GM23248 (cell line): ENCODE data around the gene RBM5. TPM values are rescaled to one million over a fixed set of nuclear protein-coding genes. Genes with fewer than 3 reads are reported as not detected.
A peak's percentile ranks its signal among the peaks of the same experiment; 100 is the strongest.

Experiments
- DNase-seq: peaks from one replicate; pipeline ENCODE4 v3.0.0-alpha.2; 2015
- H2AFZ ChIP-seq: fragments of 200-600 bp; sonication (generic); 2 replicates; pipeline ENCODE4 v1.6.1; 2016; ENCODE audit warnings: antibody characterized with exemption
- H3F3A ChIP-seq: fragments of 200-600 bp; sonication (generic); 2 replicates; pipeline ENCODE4 v1.6.1; 2016; ENCODE audit warnings: mild to moderate bottlenecking, antibody characterized with exemption, mixed run types; ENCODE audit not compliant: insufficient read depth
- H3K27ac ChIP-seq: fragments of 200-600 bp; sonication (generic); 2 replicates; pipeline ENCODE4 v1.5.1; 2016; ENCODE audit warnings: mild to moderate bottlenecking
- H3K27me3 ChIP-seq: fragments of 200-600 bp; sonication (generic); replicated peaks from 2 replicates; pipeline ENCODE4 v1.6.1; 2016; ENCODE audit warnings: mild to moderate bottlenecking; ENCODE audit not compliant: insufficient read depth
- H3K36me3 ChIP-seq: fragments of 200-600 bp; sonication (generic); 2 replicates; pipeline ENCODE4 v1.6.1; 2016; ENCODE audit warnings: low read depth, mild to moderate bottlenecking
- H3K4me1 ChIP-seq: fragments of 200-600 bp; sonication (generic); 2 replicates; pipeline ENCODE4 v1.6.1; 2016; ENCODE audit warnings: mild to moderate bottlenecking; ENCODE audit not compliant: insufficient read depth
- H3K4me2 ChIP-seq: fragments of 200-600 bp; sonication (generic); one replicate; pipeline ENCODE4 v1.6.1; 2016; ENCODE audit warnings: mild to moderate bottlenecking; ENCODE audit not compliant: unreplicated experiment
- H3K4me3 ChIP-seq: fragments of 200-600 bp; sonication (generic); 2 replicates; pipeline ENCODE4 v1.5.1; 2016; ENCODE audit warnings: mild to moderate bottlenecking
- H3K79me2 ChIP-seq: fragments of 200-600 bp; sonication (generic); 2 replicates; pipeline ENCODE4 v1.6.1; 2016; ENCODE audit warnings: mild to moderate bottlenecking; ENCODE audit not compliant: insufficient read depth
- H3K9ac ChIP-seq: fragments of 200-600 bp; sonication (generic); 2 replicates; pipeline ENCODE4 v1.6.1; 2016; ENCODE audit warnings: mild to moderate bottlenecking
- H3K9me2 ChIP-seq: fragments of 200-600 bp; sonication (generic); 2 replicates; pipeline ENCODE4 v1.6.1; 2016; ENCODE audit warnings: mixed run types, mild to moderate bottlenecking, moderate library complexity; ENCODE audit not compliant: insufficient read depth
- H3K9me3 ChIP-seq: fragments of 200-600 bp; sonication (generic); one replicate; pipeline ENCODE4 v1.6.1; 2017; ENCODE audit warnings: low read depth
- H4K20me1 ChIP-seq: fragments of 200-600 bp; sonication (generic); 2 replicates; pipeline ENCODE4 v1.6.0; 2016; ENCODE audit not compliant: insufficient read depth
- EZH2 ChIP-seq: fragments of 200-600 bp; sonication (generic); IDR thresholded peaks from 2 replicates; pipeline ENCODE4 v1.6.1; 2018; ENCODE audit warnings: antibody characterized with exemption, mild to moderate bottlenecking; ENCODE audit not compliant: insufficient read depth, poor library complexity, severe bottlenecking
- EZH2phosphoT487 ChIP-seq: fragments of 200-600 bp; sonication (generic); IDR thresholded peaks from 2 replicates; pipeline ENCODE4 v1.6.1; 2018; ENCODE audit warnings: antibody characterized with exemption, moderate library complexity, mild to moderate bottlenecking, low read depth; ENCODE audit not compliant: insufficient read depth
- WGBS, 2 experiments: methylation state at CpG; one replicate each; pipeline ENCODE4 v1.1.6; 2015 to 2017; ENCODE audit warnings: low lambda C conversion rate in 2 of 2, low coverage in 1 of 2; ENCODE audit errors: missing lambda C conversion rate in 2 of 2; 5-methylcytosine and 5-hydroxymethylcytosine counted together
- in situ Hi-C: fragments of 300-500 bp; cut with MboI; formaldehyde crosslinking; loops from 2 replicates; pipeline ENCODE4 v1.15.0; 2020
- polyA plus RNA-seq: library from polyadenylated mRNA; unstranded; fragments of >200 nt; fragmentation: Nextera tagmentation; extraction: Ambion mirVana; gene quantifications from 2 replicates; pipeline ENCODE4 v1.2.1, GENCODE V29; 2016
- total RNA-seq: library from RNA; depleted of rRNA; stranded (reverse); fragments of >200 nt; shearing (Covaris generic); gene quantifications from 2 replicates; pipeline ENCODE4 v1.2.3, GENCODE V29; 2014

Gene RBM5
- total and polyA plus RNA-seq, 2 experiments from 2014 or later = 55.0 to 86.1 TPM

DNA sequence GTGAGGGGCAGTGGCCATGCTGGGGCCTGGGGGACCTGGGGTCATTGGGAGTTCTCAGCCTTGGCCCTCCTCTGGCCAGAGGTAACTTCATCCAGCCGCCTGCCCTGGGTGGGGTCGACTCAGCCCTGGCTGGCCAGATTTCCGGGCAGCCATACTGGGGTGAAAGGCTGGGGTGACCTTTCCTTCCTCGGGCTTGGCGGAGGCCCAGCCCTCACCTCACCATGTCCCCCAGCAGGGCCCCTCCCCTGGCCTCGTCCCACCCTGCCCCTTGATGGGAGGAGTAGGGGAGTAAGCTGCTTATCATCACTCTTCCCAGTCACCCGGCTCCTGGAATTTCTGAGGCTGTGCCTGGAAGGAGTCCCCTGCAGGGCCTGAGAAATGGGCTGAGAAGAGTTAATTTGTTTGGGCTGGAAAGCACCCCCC is 71.9 kb downstream of the RBM5 start:
- TF ChIP-seq EZH2phosphoT487 = no peak
- TF ChIP-seq EZH2 = no peak
- Histone ChIP-seq H3K9me2 (no peaks in the 10 kb centered on the region), H3K4me2 (no peak overlapping the region), H2AFZ (no peak overlapping the region), H4K20me1 (no peaks in the 10 kb centered on the region), H3K9me3 (no peaks in the 10 kb centered on the region), H3K9ac (no peak overlapping the region), H3F3A (peaks cover 6% of the 10 kb centered on the region; the same call in 1 of the 2 replicates), H3K36me3 (no peaks in the 10 kb centered on the region), H3K4me1 (peaks cover 21% of the 10 kb centered on the region), H3K4me3 (no peak overlapping the region), H3K27ac (no peak overlapping the region), H3K79me2 (no peaks in the 10 kb centered on the region), H3K27me3 (peaks cover 7% of the 10 kb centered on the region; the same call in 1 of the 2 replicates)
- in situ Hi-C loops = no loop called here
- WGBS, 2 experiments = 64 to 79% methylated on average over 3 to 7 of the region's 7 CpGs
- no peak for DNase-seq

- no peaks in the 10 kb centered on the region for H3K79me2 ChIP-seq
- 80 to 82% methylated on average over 13 of the region's 13 CpGs for WGBS, 2 experiments
- H3K9me3 ChIP-seq = no peaks in the 10 kb centered on the region
These were observed 72.6 kb downstream of the RBM5 start for GRCh38 chr3:50161320-50161719.

DNA sequence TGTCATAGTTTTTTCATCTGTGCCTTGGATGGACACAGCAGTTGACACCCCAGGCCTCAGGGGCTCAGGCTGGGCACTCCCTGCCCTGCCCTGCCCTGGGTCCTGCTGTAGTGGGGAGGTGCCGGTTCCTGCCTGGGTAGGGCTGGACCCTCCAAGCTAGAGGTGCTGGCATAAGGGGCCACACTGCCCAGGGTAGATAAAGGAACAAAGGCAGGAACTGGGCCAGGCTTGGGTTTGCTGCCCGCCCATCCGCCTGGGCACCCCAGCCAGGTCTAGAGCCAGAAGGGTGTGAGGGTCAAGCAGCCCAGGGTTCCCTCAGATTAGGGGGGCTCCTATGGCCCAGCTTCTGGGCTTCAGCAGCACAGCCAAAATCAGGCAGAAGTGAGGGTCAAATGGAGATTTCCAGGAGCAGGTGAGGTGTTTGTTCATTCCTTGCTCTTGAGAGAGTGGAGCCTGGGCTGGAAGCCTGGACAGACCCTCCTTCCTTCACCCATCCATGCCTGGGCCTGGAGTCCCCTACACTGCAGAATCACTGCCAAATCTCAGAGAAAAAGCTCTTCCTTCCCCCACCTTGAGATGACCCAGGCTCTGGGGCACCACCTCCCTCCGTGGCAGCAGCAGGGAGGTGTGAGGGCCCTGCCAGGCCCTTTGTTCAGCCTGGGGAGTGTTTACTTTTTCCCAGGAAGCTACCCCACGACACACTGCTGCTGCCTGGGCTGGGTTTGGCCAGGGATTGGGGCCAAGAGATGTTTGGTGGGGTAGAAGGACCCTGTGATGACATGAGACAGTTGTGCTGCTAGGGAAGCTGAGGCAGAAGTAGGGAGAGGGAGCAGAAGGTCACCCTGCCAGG is 73.5 kb downstream of the RBM5 start:
- H4K20me1 ChIP-seq = no peaks in the 10 kb centered on the region
- no peaks in the 10 kb centered on the region for H3K79me2 ChIP-seq

More at GRCh38 chr3:50161320-50161719, 72.6 kb downstream of the RBM5 start:
- peak; percentile 32 for DNase-seq
- no peak overlapping the region for H3K4me3 ChIP-seq
- peaks cover 6% of the 10 kb centered on the region; the same call in 1 of the 2 replicates for H3F3A ChIP-seq
- H3K4me1 ChIP-seq = peaks cover 28% of the 10 kb centered on the region
- no peak overlapping the region for H3K9ac ChIP-seq
- no peak for TF ChIP-seq EZH2
- TF ChIP-seq EZH2phosphoT487 = no peak
- no peaks in the 10 kb centered on the region for H4K20me1 ChIP-seq
- H3K36me3 ChIP-seq = no peaks in the 10 kb centered on the region
- H3K27me3 ChIP-seq = no peaks in the 10 kb centered on the region
- H2AFZ ChIP-seq = no peak overlapping the region
- no peaks in the 10 kb centered on the region for H3K9me2 ChIP-seq
- no peak overlapping the region for H3K27ac ChIP-seq
- no peak overlapping the region for H3K4me2 ChIP-seq
- in situ Hi-C loops = no loop called here

DNA sequence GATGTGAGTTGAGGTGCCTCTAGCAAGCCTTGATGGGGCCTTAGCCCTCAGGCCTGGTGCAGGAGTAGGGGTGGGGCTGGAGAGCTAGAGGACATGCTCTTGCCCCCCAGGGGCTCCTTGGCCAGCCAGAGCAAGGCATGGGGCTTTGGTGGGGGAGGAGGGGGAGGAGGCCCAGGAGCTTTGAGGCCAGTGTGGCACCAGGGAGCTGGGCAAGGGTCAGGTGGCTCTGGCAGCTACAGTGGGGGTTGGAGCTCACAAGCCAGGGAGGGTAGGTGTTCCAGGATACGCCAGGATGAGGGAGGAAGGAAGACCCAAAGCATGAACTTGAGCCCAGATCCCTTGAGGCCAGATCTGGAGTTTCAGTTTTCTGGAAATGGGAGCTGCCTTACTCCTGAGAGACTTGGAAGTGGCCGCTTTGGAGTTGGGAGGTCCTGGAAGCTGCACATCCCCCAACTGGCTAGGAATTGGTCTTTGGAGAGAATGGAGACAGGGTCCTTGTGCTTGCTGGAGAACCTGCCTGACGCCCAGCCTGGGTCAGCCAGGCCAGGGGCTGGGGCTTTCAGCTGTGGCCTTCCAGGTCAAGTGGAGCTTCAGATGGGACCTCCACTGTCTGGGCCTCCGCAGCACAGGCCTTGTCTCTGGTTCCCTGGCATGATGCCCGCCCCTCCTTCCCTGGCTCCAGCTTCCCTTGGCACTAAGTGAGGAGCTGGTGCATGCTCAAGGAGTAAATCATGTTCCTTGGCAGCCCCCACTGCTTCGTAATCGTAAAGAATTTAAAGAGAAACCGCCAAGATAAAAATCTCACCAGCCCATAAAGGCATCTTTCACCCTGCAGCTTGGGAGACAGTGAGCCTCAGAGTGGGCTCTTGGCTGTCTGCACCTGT is 75.1 kb downstream of the RBM5 start:
- no peak overlapping the region for H3K9ac ChIP-seq
- WGBS, 2 experiments = 26 to 28% methylated on average over 8 of the region's 8 CpGs
- H3K9me2 ChIP-seq = no peaks in the 10 kb centered on the region
- in situ Hi-C loops = no loop called here
- H4K20me1 ChIP-seq = no peaks in the 10 kb centered on the region
- peaks cover 30% of the 10 kb centered on the region for H3K4me1 ChIP-seq
- H2AFZ ChIP-seq = no peak overlapping the region
- no peaks in the 10 kb centered on the region for H3K36me3 ChIP-seq
- peak; percentile 98 for DNase-seq
- H3K27me3 ChIP-seq = no peaks in the 10 kb centered on the region
- H3K27ac ChIP-seq = no peak overlapping the region
- TF ChIP-seq EZH2 (no peak), EZH2phosphoT487 (no peak)
- peaks cover 6% of the 10 kb centered on the region; the same call in 1 of the 2 replicates for H3F3A ChIP-seq
- no peaks in the 10 kb centered on the region for H3K9me3 ChIP-seq
- H3K4me3 ChIP-seq = no peak overlapping the region
- no peaks in the 10 kb centered on the region for H3K79me2 ChIP-seq
- peak overlapping the region; percentile 41 for H3K4me2 ChIP-seq

More for the DNA sequence above, 73.5 kb downstream of the RBM5 start:
- no peaks in the 10 kb centered on the region for H3K9me3 ChIP-seq
- in situ Hi-C loops = no loop called here
- WGBS, 2 experiments = 87 to 89% methylated on average over 5 of the region's 5 CpGs
- H3K4me1 ChIP-seq = peaks cover 30% of the 10 kb centered on the region
- H3F3A ChIP-seq = peaks cover 6% of the 10 kb centered on the region; the same call in 1 of the 2 replicates
- TF ChIP-seq EZH2 = no peak
- no peak for TF ChIP-seq EZH2phosphoT487
- H2AFZ ChIP-seq = no peak overlapping the region
- no peak overlapping the region for H3K27ac ChIP-seq
- no peaks in the 10 kb centered on the region for H3K36me3 ChIP-seq
- H3K27me3 ChIP-seq = no peaks in the 10 kb centered on the region
- H3K9ac ChIP-seq = no peak overlapping the region
- DNase-seq = no peak
- H3K4me2 ChIP-seq = no peak overlapping the region
- H3K4me3 ChIP-seq = no peak overlapping the region
- no peaks in the 10 kb centered on the region for H3K9me2 ChIP-seq
